ENCODE data around the gene GNG7. TPM values are rescaled to one million over a fixed set of nuclear protein-coding genes. Genes with fewer than 3 reads are reported as not detected.
"Not testable (repeated sequence)": the region's sequence is repeated elsewhere in the genome, so short reads cannot be mapped to it uniquely, and the experiment has no call there.

Gene GNG7
- total and polyA plus RNA-seq, 3 donors from 2014 or later, result 16.9 to 38.7 (median 25.3) TPM

DNA sequence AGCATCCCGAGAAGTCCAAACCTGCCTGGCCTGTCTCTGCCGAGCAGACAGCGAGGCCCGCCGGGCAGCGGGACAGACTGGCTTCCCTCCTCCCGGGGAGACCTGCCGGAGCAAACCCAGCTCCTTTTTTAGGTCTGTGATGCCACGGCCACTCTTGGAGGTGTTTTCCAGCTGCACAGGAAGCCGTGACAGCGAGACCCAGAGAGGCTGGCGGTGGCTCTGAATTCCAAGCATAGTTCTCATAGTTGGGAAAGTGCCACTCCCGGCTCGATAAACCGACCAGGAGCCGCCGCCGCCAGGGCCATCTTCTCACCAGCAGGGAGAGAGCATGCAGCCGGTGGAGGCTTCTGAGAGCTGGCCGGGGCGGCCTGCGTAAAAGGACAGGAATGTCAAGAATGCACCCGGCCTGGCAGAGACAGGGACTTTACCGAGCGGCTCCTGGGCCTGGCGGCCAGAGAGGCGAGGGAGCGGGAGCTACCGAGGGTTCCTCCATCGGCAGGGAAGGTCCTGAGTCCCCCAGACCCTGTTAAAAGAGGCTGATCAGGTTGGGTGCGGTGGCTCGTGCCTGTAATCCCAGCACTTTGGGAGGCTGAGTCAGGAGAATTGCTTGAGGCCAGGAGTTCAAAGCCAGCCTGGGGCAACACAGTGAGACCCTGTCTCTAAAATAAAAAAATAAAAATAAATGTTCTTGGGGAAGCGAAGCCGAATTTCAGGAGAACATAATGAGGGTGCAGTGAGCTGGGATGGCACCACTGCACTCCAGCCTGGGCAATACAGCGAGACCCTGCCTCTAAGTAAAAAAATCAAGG, 161.6 kb downstream of the GNG7 start:
- DNase-seq, result peak; percentile 92
- peak overlapping the region; percentile 61 to 88 for H3K27ac ChIP-seq
- no peaks in the 10 kb centered on the region for H3K9me3 ChIP-seq
- H3K4me1 ChIP-seq, result peaks cover 59% of the 10 kb centered on the region
- no peaks in the 10 kb centered on the region for H3K36me3 ChIP-seq (ENCODE audit: low read depth, missing control alignments)
- no peaks in the 10 kb centered on the region for H3K27me3 ChIP-seq
- intact Hi-C loops (cut with DNase I; ENCODE audit: low total_unique reads), result loop anchor here (5.0 kb wide), 1 partner anchor 64 kb away; the partner anchor contains the start of gene GADD45B
- TF ChIP-seq, protein P1, sequence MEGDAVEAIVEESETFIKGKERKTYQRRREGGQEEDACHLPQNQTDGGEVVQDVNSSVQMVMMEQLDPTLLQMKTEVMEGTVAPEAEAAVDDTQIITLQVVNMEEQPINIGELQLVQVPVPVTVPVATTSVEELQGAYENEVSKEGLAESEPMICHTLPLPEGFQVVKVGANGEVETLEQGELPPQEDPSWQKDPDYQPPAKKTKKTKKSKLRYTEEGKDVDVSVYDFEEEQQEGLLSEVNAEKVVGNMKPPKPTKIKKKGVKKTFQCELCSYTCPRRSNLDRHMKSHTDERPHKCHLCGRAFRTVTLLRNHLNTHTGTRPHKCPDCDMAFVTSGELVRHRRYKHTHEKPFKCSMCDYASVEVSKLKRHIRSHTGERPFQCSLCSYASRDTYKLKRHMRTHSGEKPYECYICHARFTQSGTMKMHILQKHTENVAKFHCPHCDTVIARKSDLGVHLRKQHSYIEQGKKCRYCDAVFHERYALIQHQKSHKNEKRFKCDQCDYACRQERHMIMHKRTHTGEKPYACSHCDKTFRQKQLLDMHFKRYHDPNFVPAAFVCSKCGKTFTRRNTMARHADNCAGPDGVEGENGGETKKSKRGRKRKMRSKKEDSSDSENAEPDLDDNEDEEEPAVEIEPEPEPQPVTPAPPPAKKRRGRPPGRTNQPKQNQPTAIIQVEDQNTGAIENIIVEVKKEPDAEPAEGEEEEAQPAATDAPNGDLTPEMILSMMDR (IDR thresholded peaks at IDR 0.05), result peak in 2 of 3 experiments; percentile 13 to 32
- no peak for TF ChIP-seq POLR2A (IDR thresholded peaks at IDR 0.05)
- WGBS, 2 donors, result 31 to 54% methylated on average over 13 to 35 of the region's 35 CpGs
- H3K4me3 ChIP-seq, result no peak overlapping the region

DNA sequence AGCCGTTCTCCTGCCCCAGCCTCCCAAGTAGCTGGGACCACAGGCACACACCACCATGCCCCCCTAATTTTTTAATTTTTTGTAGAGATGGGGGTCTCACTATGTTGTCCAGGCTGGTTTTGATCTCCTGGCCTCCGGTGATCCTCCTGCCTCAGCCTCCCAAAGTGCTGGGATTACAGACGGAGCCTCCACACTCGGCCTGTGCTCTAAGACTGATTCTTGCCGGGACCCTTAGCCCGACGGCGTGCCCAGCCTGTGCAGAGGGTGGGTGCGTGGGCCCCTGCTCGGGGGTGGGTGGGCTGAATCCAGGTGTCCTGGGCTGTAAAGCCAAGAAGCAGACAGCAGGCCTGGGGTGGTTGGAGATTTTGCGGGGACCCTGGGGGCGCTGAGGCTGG, 162.2 kb downstream of the GNG7 start:
- peak overlapping the region; percentile 61 to 88 for H3K27ac ChIP-seq
- H3K36me3 ChIP-seq (ENCODE audit: low read depth, missing control alignments), result no peaks in the 10 kb centered on the region
- no peak for DNase-seq
- intact Hi-C loops (cut with DNase I; ENCODE audit: low total_unique reads), result loop anchor here (5.0 kb wide), 1 partner anchor 63 kb away; the partner anchor contains the start of gene GADD45B
- no peaks in the 10 kb centered on the region for H3K27me3 ChIP-seq
- peaks cover 62% of the 10 kb centered on the region for H3K4me1 ChIP-seq
- TF ChIP-seq, protein P1 (IDR thresholded peaks at IDR 0.05), result no peak
- TF ChIP-seq POLR2A (IDR thresholded peaks at IDR 0.05), result no peak
- no peak overlapping the region for H3K4me3 ChIP-seq
- 73 to 93% methylated on average over 4 to 12 of the region's 12 CpGs for WGBS, 2 donors
- H3K9me3 ChIP-seq, result no peaks in the 10 kb centered on the region

DNA sequence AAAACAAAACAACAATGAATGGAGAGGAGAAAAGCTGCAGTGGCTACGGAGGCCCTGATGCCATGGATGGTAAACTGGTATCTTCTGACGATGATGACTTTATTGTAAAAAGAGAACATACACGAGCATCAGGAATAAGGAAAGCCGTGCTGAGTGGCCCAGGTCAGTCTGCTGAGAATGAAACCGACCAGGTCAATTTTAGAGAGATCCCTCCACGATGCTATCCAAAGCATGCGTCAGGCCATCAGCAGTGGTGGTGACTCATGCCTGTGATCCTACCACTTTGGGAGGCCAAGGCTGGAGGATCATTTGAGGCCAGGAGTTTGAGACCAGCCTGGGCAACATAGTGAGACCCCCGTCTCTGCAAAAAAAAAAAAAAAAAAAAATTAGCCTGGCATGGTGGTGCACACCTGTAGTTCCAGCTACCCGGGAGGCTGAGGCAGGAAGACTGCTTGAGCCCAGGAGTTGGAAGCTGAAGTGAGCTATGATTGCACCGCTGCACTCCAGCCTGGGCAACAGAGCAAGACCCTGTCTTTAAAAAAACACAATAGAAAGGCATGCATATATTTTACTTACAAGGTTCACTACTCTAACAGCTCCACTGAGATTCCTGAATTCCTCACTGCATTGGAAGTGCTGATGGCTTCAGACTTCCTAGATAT, 164.3 kb downstream of the GNG7 start:
- DNase-seq, result no peak
- Histone ChIP-seq H3K36me3 (ENCODE audit: low read depth, missing control alignments) (no peaks in the 10 kb centered on the region), H3K27me3 (no peaks in the 10 kb centered on the region), H3K9me3 (no peaks in the 10 kb centered on the region), H3K4me1 (peaks cover 42% of the 10 kb centered on the region), H3K27ac (no peak overlapping the region), H3K4me3 (no peak overlapping the region)
- 93 to 97% methylated on average over 10 of the region's 10 CpGs for WGBS, 2 donors
- TF ChIP-seq, protein P1 (IDR thresholded peaks at IDR 0.05), result no peak
- TF ChIP-seq POLR2A (IDR thresholded peaks at IDR 0.05), result no peak
- intact Hi-C loops (cut with DNase I; ENCODE audit: low total_unique reads), result no loop called here

DNA sequence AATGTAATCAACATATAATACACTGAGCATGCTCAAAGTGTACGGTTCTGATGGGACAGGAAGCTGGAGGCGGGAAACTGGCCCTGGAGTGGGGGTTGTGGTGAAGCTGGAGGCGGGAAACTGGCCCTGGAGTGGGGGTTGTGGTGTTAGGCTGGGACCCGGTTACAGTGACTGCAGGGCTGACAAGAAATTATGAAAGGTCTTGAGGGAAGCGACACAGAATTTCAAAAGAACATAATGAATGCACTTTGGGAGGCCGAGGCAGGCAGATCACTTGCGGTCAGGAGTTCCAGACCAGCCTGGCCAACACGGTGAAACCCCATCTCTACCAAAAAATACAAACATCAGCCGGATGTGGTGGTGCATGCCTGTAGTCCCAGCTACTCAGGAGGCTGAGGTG, 164.9 kb downstream of the GNG7 start:
- DNase-seq; intact Hi-C loops (cut with DNase I; ENCODE audit: low total_unique reads); H3K4me3 ChIP-seq; H3K27ac ChIP-seq; H3K27me3 ChIP-seq; H3K9me3 ChIP-seq; H3K36me3 ChIP-seq (ENCODE audit: low read depth, missing control alignments): not testable (repeated sequence)
- WGBS, 2 donors, result 89 to 91% methylated on average over 9 of the region's 9 CpGs
- peaks cover 36% of the 10 kb centered on the region for H3K4me1 ChIP-seq

DNA sequence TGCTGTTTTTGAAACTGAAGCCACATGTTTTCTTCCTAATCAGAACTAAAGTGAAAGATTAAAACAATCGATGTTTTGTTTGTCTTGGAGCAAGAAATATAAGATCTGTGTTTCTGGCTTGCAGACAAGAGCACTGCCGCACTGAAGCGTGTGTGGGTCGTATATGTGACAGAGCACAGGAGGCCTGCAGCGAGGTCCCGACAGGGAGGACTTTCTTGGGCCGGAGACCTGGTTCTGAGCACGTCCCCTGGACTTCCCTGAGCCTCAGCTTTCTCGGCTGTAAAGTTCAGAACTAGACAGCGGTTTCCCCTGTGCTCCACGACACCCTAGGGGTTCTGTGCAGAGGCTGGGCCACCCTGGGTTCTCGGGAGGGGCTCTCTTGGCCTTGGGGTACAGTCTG, 166.0 kb downstream of the GNG7 start:
- peak; percentile 69 for DNase-seq
- Histone ChIP-seq H3K9me3 (no peaks in the 10 kb centered on the region), H3K4me3 (no peak overlapping the region), H3K27ac (peak overlapping the region; percentile 70 to 81), H3K36me3 (ENCODE audit: low read depth, missing control alignments) (no peaks in the 10 kb centered on the region), H3K27me3 (no peaks in the 10 kb centered on the region), H3K4me1 (peaks cover 25% of the 10 kb centered on the region)
- TF ChIP-seq, protein P1 (IDR thresholded peaks at IDR 0.05), result no peak
- TF ChIP-seq POLR2A (IDR thresholded peaks at IDR 0.05), result no peak
- intact Hi-C loops (cut with DNase I; ENCODE audit: low total_unique reads), result no loop called here
- 37 to 42% methylated on average over 12 of the region's 12 CpGs for WGBS, 2 donors

All from testis (tissue), 3 donors.